Smooth muscle cell (in vitro differentiated cells): ENCODE data around the gene MIPOL1. TPM values are rescaled to one million over a fixed set of nuclear protein-coding genes. Genes with fewer than 3 reads are reported as not detected.
A peak's percentile ranks its signal among the peaks of the same experiment; 100 is the strongest.

Experiments used
- DNase-seq: peaks from one replicate; lab custom pipeline; 2025; ENCODE audit not compliant: unreplicated experiment; lab: John Stamatoyannopoulos, UW
- H2AFZ ChIP-seq: fragments of 200-600 bp; sonication (generic); 2 replicates; pipeline ENCODE4 v1.6.0; 2016; ENCODE audit warnings: antibody characterized with exemption, low read depth, mild to moderate bottlenecking
- H3F3A ChIP-seq: fragments of 200-600 bp; sonication (generic); 2 replicates; pipeline ENCODE4 v1.6.0; 2017; ENCODE audit warnings: antibody characterized with exemption, low read depth
- H3K27ac ChIP-seq: fragments of 200-600 bp; sonication (generic); 2 replicates; pipeline ENCODE4 v1.5.1; 2016; ENCODE audit warnings: low read depth, mild to moderate bottlenecking
- H3K27me3 ChIP-seq: fragments of 200-600 bp; sonication (generic); 2 replicates; pipeline ENCODE4 v1.6.1; 2016; ENCODE audit warnings: low read depth, mild to moderate bottlenecking
- H3K36me3 ChIP-seq: fragments of 200-600 bp; sonication (generic); 2 replicates; pipeline ENCODE4 v1.5.1; 2016; ENCODE audit warnings: low read depth
- H3K4me1 ChIP-seq: fragments of 200-600 bp; sonication (generic); 2 replicates; pipeline ENCODE4 v1.5.1; 2016; ENCODE audit warnings: low read depth
- H3K4me2 ChIP-seq: fragments of 200-600 bp; sonication (generic); 2 replicates; pipeline ENCODE4 v1.6.0; 2016; ENCODE audit warnings: mild to moderate bottlenecking
- H3K4me3 ChIP-seq: fragments of 200-600 bp; sonication (generic); 2 replicates; pipeline ENCODE4 v1.5.1; 2016; ENCODE audit warnings: mild to moderate bottlenecking
- H3K79me2 ChIP-seq: fragments of 200-600 bp; sonication (generic); 2 replicates; pipeline ENCODE4 v1.6.0; 2016; ENCODE audit warnings: low read depth, mild to moderate bottlenecking
- H3K9ac ChIP-seq: fragments of 200-600 bp; sonication (generic); 2 replicates; pipeline ENCODE4 v1.6.0; 2016; ENCODE audit warnings: low read depth
- H3K9me3 ChIP-seq: fragments of 200-600 bp; sonication (generic); replicated peaks from 2 replicates; pipeline ENCODE4 v1.5.1; 2016; ENCODE audit warnings: low read depth
- H4K20me1 ChIP-seq: fragments of 200-600 bp; sonication (generic); 2 replicates; pipeline ENCODE4 v1.6.0; 2016; ENCODE audit warnings: low read depth
- WGBS: methylation state at CpG from one replicate; pipeline ENCODE4 v1.1.7; 2016; ENCODE audit warnings: low lambda C conversion rate; 5-methylcytosine and 5-hydroxymethylcytosine counted together
- polyA plus RNA-seq: library from polyadenylated mRNA; unstranded; fragments of >200 nt; fragmentation: Nextera tagmentation; extraction: Ambion mirVana; gene quantifications from 2 replicates; pipeline ENCODE4 v1.2.1, GENCODE V29; 2016
- total RNA-seq: library from RNA; depleted of rRNA; stranded (reverse); fragments of >200 nt; gene quantifications from 2 replicates; pipeline ENCODE4 v1.2.3, GENCODE V29; 2014
- TF ChIP-seq, protein P1 (sequence below): fragments of 200-600 bp; sonication (generic); IDR thresholded peaks from 2 replicates; pipeline ENCODE4 v1.5.1; 2017; ENCODE audit warnings: borderline replicate concordance, mild to moderate bottlenecking, antibody characterized with exemption; ENCODE audit not compliant: insufficient read depth, poor library complexity, severe bottlenecking

Gene MIPOL1
- total and polyA plus RNA-seq, 2 experiments from 2014 or later, result 3.2 to 5.1 TPM

DNA sequence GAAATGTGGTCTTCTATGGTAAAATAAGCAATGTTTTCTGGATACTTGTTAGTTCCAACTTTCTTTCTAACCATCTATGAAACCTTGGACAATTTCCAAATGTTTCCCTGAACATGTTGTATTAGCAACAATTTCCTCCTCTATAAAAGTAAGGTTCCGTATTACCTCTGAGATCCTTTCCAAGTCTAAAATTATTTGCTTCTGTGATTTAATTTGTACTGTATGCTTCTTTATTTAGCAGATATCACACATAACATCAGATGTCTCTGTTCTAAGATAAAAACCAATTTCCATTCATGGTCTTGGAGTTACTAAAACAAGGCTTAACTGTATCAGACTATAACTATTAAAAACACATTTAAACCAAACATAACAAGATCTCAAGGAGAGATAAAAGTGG is 220.1 kb downstream of the MIPOL1 start:
- no peak overlapping the region for H3K4me2 ChIP-seq
- no peak overlapping the region for H3K4me3 ChIP-seq
- no peak overlapping the region for H2AFZ ChIP-seq
- no peaks in the 10 kb centered on the region for H4K20me1 ChIP-seq
- H3F3A ChIP-seq, result no peaks in the 10 kb centered on the region
- H3K4me1 ChIP-seq, result no peaks in the 10 kb centered on the region
- no peaks in the 10 kb centered on the region for H3K79me2 ChIP-seq
- H3K36me3 ChIP-seq, result no peaks in the 10 kb centered on the region
- 97% methylated on average over 1 of the region's 1 CpG for WGBS
- DNase-seq, result no peak
- no peaks in the 10 kb centered on the region for H3K9me3 ChIP-seq
- H3K9ac ChIP-seq, result no peak overlapping the region
- H3K27ac ChIP-seq, result no peak overlapping the region
- H3K27me3 ChIP-seq, result no peaks in the 10 kb centered on the region
- TF ChIP-seq, protein P1, sequence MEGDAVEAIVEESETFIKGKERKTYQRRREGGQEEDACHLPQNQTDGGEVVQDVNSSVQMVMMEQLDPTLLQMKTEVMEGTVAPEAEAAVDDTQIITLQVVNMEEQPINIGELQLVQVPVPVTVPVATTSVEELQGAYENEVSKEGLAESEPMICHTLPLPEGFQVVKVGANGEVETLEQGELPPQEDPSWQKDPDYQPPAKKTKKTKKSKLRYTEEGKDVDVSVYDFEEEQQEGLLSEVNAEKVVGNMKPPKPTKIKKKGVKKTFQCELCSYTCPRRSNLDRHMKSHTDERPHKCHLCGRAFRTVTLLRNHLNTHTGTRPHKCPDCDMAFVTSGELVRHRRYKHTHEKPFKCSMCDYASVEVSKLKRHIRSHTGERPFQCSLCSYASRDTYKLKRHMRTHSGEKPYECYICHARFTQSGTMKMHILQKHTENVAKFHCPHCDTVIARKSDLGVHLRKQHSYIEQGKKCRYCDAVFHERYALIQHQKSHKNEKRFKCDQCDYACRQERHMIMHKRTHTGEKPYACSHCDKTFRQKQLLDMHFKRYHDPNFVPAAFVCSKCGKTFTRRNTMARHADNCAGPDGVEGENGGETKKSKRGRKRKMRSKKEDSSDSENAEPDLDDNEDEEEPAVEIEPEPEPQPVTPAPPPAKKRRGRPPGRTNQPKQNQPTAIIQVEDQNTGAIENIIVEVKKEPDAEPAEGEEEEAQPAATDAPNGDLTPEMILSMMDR, result no peak

DNA sequence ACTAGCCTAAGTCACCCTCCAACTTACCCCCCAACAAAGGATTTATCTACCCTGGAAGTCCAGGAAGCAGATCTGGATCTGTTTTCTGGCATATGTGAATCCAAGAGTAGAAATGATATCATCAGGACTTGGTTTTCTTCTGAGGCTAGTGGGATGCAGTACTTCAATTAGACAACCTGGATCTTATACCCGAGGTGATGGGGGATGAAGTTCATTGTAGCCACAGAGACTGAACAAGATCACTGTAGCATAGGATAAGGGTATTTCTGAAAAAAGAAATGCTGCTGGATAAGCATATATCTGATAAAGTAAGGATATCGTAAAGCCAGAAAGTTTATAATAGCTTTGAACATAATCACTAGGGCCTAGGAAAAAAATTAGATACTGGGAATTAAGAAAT is 222.9 kb downstream of the MIPOL1 start:
- H2AFZ ChIP-seq, result no peak overlapping the region
- H3K4me1 ChIP-seq, result no peaks in the 10 kb centered on the region
- no peak for DNase-seq
- no peak overlapping the region for H3K27ac ChIP-seq
- 94% methylated on average over 2 of the region's 2 CpGs for WGBS
- no peak overlapping the region for H3K4me2 ChIP-seq
- H3K36me3 ChIP-seq, result no peaks in the 10 kb centered on the region
- no peaks in the 10 kb centered on the region for H3K27me3 ChIP-seq
- H3K9ac ChIP-seq, result no peak overlapping the region
- no peaks in the 10 kb centered on the region for H3K79me2 ChIP-seq
- TF ChIP-seq, protein P1, result no peak
- no peaks in the 10 kb centered on the region for H3F3A ChIP-seq
- no peaks in the 10 kb centered on the region for H4K20me1 ChIP-seq
- H3K9me3 ChIP-seq, result no peaks in the 10 kb centered on the region
- H3K4me3 ChIP-seq, result no peak overlapping the region

DNA sequence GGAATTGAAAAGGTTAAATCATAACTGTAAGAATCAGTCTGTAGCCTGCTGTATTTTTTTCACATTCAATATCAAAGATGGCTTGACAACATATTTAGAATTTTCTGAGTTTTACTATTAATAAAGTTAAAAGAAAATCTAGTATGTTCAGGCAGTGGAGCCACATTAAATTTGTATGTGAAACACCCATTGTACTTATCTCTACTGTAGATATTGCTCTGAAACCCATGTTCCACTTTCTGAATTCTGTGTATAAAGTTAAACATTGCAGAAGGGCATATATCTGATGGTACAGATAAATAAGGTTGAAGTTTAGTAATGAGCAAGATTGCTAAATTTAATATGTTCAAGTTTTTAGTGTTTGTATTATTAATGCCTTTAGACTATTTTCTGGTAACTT is 224.6 kb downstream of the MIPOL1 start:
- Histone ChIP-seq H3K36me3 (no peaks in the 10 kb centered on the region), H4K20me1 (no peaks in the 10 kb centered on the region), H2AFZ (no peak overlapping the region), H3F3A (no peaks in the 10 kb centered on the region), H3K27ac (no peak overlapping the region), H3K4me1 (no peaks in the 10 kb centered on the region), H3K9me3 (no peaks in the 10 kb centered on the region), H3K9ac (no peak overlapping the region), H3K79me2 (no peaks in the 10 kb centered on the region), H3K4me2 (no peak overlapping the region), H3K27me3 (no peaks in the 10 kb centered on the region), H3K4me3 (peak overlapping the region; percentile 7)
- TF ChIP-seq, protein P1, result no peak
- DNase-seq, result no peak

DNA sequence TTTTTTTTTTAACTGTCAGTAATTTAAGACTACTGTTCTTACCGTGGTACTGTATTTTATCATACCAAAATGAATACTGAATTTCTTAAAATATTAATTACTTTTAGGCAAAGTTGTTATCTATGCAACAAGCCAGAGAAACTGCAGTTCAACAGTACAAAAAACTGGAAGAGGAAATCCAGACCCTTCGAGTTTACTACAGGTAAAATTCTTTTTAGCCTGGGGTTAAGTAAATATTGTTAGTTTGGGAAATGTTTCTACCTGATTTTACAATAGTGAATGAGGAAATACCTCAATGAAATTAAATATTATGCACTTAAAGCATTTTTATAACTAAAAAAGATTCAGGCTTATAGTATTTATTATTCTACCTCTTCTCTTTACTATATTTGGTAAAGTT is 225.0 kb downstream of the MIPOL1 start:
- 89% methylated on average over 2 of the region's 2 CpGs for WGBS
- no peak overlapping the region for H3K4me2 ChIP-seq
- H3K9ac ChIP-seq, result no peak overlapping the region
- H3K27ac ChIP-seq, result no peak overlapping the region
- H3K79me2 ChIP-seq, result no peaks in the 10 kb centered on the region
- H2AFZ ChIP-seq, result no peak overlapping the region
- DNase-seq, result no peak
- H3K36me3 ChIP-seq, result no peaks in the 10 kb centered on the region
- no peaks in the 10 kb centered on the region for H4K20me1 ChIP-seq
- no peaks in the 10 kb centered on the region for H3K27me3 ChIP-seq
- no peaks in the 10 kb centered on the region for H3K9me3 ChIP-seq
- H3K4me3 ChIP-seq, result no peak overlapping the region
- H3F3A ChIP-seq, result no peaks in the 10 kb centered on the region
- H3K4me1 ChIP-seq, result no peaks in the 10 kb centered on the region
- TF ChIP-seq, protein P1, result no peak
